ENCODE measurements around the gene RDH5. TPM values are rescaled to one million over a fixed set of nuclear protein-coding genes. Genes with fewer than 3 reads are reported as not detected.

The RDH5 gene
- total RNA-seq, 1 donor from 2014 or later = 4.1 TPM

- no peaks in the 10 kb centered on the region for H3K9me3 Mint-ChIP-seq (ENCODE audit: unreplicated experiment)
- H3K4me3 Mint-ChIP-seq (ENCODE audit: unreplicated experiment) = no peak overlapping the region
- H3K27me3 Mint-ChIP-seq (ENCODE audit: unreplicated experiment) = no peaks in the 10 kb centered on the region
- H3K4me1 Mint-ChIP-seq (ENCODE audit: unreplicated experiment) = no peaks in the 10 kb centered on the region
- DNase-seq (ENCODE audit: extremely low spot score, unreplicated experiment) = no peak
- no peak overlapping the region for H3K27ac Mint-ChIP-seq (ENCODE audit: unreplicated experiment)
- peaks cover 37% of the 10 kb centered on the region for H3K36me3 Mint-ChIP-seq (ENCODE audit: unreplicated experiment)
- TF ChIP-seq, protein P1, sequence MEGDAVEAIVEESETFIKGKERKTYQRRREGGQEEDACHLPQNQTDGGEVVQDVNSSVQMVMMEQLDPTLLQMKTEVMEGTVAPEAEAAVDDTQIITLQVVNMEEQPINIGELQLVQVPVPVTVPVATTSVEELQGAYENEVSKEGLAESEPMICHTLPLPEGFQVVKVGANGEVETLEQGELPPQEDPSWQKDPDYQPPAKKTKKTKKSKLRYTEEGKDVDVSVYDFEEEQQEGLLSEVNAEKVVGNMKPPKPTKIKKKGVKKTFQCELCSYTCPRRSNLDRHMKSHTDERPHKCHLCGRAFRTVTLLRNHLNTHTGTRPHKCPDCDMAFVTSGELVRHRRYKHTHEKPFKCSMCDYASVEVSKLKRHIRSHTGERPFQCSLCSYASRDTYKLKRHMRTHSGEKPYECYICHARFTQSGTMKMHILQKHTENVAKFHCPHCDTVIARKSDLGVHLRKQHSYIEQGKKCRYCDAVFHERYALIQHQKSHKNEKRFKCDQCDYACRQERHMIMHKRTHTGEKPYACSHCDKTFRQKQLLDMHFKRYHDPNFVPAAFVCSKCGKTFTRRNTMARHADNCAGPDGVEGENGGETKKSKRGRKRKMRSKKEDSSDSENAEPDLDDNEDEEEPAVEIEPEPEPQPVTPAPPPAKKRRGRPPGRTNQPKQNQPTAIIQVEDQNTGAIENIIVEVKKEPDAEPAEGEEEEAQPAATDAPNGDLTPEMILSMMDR (IDR thresholded peaks at IDR 0.05) = no peak
These were observed 40.5 kb downstream of the RDH5 start for GRCh38 chr12:55760663-55761062.

DNA sequence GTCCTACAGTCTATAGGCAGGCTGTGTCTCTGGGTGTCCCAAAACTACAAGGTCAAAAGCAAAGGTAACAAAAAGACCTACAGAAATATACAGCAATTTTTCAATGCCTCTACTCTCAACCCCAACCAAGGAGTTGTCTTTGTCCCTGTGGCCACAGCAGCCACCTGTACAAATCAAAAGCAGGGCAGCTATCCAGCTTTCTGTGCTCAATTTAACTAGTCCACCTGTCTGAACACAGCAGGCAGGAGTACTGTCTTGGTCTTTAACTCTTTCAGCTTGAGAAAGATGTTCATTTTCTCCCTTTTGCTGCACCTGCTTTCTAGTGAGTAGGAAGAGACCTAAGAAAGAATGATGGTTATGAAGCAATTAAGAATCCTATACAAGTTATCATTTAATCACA is 42.5 kb downstream of the RDH5 start:
- H3K36me3 Mint-ChIP-seq (ENCODE audit: unreplicated experiment) = peaks cover 31% of the 10 kb centered on the region
- TF ChIP-seq, protein P1 (IDR thresholded peaks at IDR 0.05) = no peak
- H3K9me3 Mint-ChIP-seq (ENCODE audit: unreplicated experiment) = no peaks in the 10 kb centered on the region
- no peak for DNase-seq (ENCODE audit: extremely low spot score, unreplicated experiment)
- H3K27ac Mint-ChIP-seq (ENCODE audit: unreplicated experiment) = no peak overlapping the region
- H3K27me3 Mint-ChIP-seq (ENCODE audit: unreplicated experiment) = no peaks in the 10 kb centered on the region
- no peak overlapping the region for H3K4me3 Mint-ChIP-seq (ENCODE audit: unreplicated experiment)
- H3K4me1 Mint-ChIP-seq (ENCODE audit: unreplicated experiment) = no peaks in the 10 kb centered on the region

GRCh38 chr12:55765736-55766290 is 45.6 kb downstream of the RDH5 start:
- no peak overlapping the region for H3K27ac Mint-ChIP-seq (ENCODE audit: unreplicated experiment)
- no peak for DNase-seq (ENCODE audit: extremely low spot score, unreplicated experiment)
- H3K36me3 Mint-ChIP-seq (ENCODE audit: unreplicated experiment) = peaks cover 23% of the 10 kb centered on the region
- no peaks in the 10 kb centered on the region for H3K4me1 Mint-ChIP-seq (ENCODE audit: unreplicated experiment)
- no peaks in the 10 kb centered on the region for H3K9me3 Mint-ChIP-seq (ENCODE audit: unreplicated experiment)
- no peak overlapping the region for H3K4me3 Mint-ChIP-seq (ENCODE audit: unreplicated experiment)
- no peaks in the 10 kb centered on the region for H3K27me3 Mint-ChIP-seq (ENCODE audit: unreplicated experiment)
- TF ChIP-seq, protein P1 (IDR thresholded peaks at IDR 0.05) = no peak

DNA sequence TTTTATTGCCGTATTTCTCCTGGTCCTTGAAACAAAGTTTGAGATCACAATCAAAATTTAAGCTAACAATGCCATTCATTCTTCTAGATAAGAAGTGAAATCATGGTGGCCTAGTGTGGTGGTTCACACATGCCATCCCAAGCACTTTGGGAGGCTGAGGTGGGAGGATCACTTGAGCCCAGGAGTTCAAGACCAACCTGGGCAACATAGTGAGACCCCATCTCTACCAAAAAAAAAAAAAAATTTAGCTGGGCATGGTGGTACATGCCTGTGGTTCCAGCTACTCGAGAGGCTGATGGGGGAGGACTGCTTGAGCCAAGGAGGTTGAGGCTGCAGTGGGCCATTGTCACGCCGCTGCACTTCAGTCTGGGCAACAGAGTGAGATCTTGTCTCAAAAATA is 47.0 kb downstream of the RDH5 start:
- Mint-ChIP-seq H3K27ac (ENCODE audit: unreplicated experiment) (no peak overlapping the region), H3K36me3 (ENCODE audit: unreplicated experiment) (peaks cover 31% of the 10 kb centered on the region), H3K4me3 (ENCODE audit: unreplicated experiment) (no peak overlapping the region), H3K27me3 (ENCODE audit: unreplicated experiment) (no peaks in the 10 kb centered on the region), H3K4me1 (ENCODE audit: unreplicated experiment) (no peaks in the 10 kb centered on the region), H3K9me3 (ENCODE audit: unreplicated experiment) (no peaks in the 10 kb centered on the region)
- DNase-seq (ENCODE audit: extremely low spot score, unreplicated experiment) = no peak
- TF ChIP-seq, protein P1 (IDR thresholded peaks at IDR 0.05) = no peak

- DNase-seq (ENCODE audit: extremely low spot score, unreplicated experiment) = no peak
These were observed 51.5 kb downstream of the RDH5 start for GRCh38 chr12:55771736-55772135.

More at GRCh38 chr12:55771736-55772135, 51.5 kb downstream of the RDH5 start:
- TF ChIP-seq, protein P1 (IDR thresholded peaks at IDR 0.05) = no peak
- H3K27me3 Mint-ChIP-seq (ENCODE audit: unreplicated experiment) = no peaks in the 10 kb centered on the region
- no peaks in the 10 kb centered on the region for H3K4me1 Mint-ChIP-seq (ENCODE audit: unreplicated experiment)
- peaks cover 31% of the 10 kb centered on the region for H3K36me3 Mint-ChIP-seq (ENCODE audit: unreplicated experiment)
- H3K27ac Mint-ChIP-seq (ENCODE audit: unreplicated experiment) = no peak overlapping the region
- H3K4me3 Mint-ChIP-seq (ENCODE audit: unreplicated experiment) = no peak overlapping the region
- H3K9me3 Mint-ChIP-seq (ENCODE audit: unreplicated experiment) = no peaks in the 10 kb centered on the region

Other genes starting within 250 kb of the RDH5 start
- gene OR6C68, start 228.0 kb upstream of the RDH5 start, total RNA-seq = not detected in 2 replicates
- not detected in 2 replicates for gene OR6C4, start 170.8 kb upstream of the RDH5 start, total RNA-seq
- not detected in 2 replicates for gene OR2AP1, start 147.9 kb upstream of the RDH5 start, total RNA-seq
- gene OR10P1, start 83.5 kb upstream of the RDH5 start, total RNA-seq = not detected in 2 replicates
- gene ITGA7, start 12.5 kb upstream of the RDH5 start, total RNA-seq = 5.1 and 5.7 TPM in 2 replicates
- 99.4 and 103 TPM in 2 replicates for gene BLOC1S1, start 4.3 kb upstream of the RDH5 start, total RNA-seq
- gene CD63, start 8.6 kb downstream of the RDH5 start, total RNA-seq = 1,511 and 1,600 TPM in 2 replicates
- gene GDF11, start 22.7 kb downstream of the RDH5 start, total RNA-seq = 11.6 and 14.0 TPM in 2 replicates
- gene SARNP, start 97.3 kb downstream of the RDH5 start, total RNA-seq = 55.6 and 56.1 TPM in 2 replicates
- gene ORMDL2, start 97.6 kb downstream of the RDH5 start, total RNA-seq = 26.0 TPM in 2 replicates
- gene DNAJC14, start 109.2 kb downstream of the RDH5 start, total RNA-seq = 44.3 and 46.8 TPM in 2 replicates
- gene MMP19, start 122.5 kb downstream of the RDH5 start, total RNA-seq = 14.3 and 15.1 TPM in 2 replicates
- 18.2 and 20.5 TPM in 2 replicates for gene PYM1, start 207.5 kb downstream of the RDH5 start, total RNA-seq
- gene DGKA, start 210.8 kb downstream of the RDH5 start, total RNA-seq = 63.0 and 70.1 TPM in 2 replicates
- 1.0 and 1.4 TPM in 2 replicates for gene PMEL, start 245.6 kb downstream of the RDH5 start, total RNA-seq
- gene CDK2, start 246.4 kb downstream of the RDH5 start, total RNA-seq = 27.3 and 29.6 TPM in 2 replicates